HL-60 (cell line): Measurements from ENCODE around the gene RHO.

Experiments
- DNase-seq, 2 experiments: peaks; one replicate each; pipeline ENCODE4 v3.0.0-alpha.2; 2010 to 2020; ENCODE audit warnings: low read depth in 1 of 2, low spot score in 1 of 2
- H3K27ac ChIP-seq: fragments of 250-450 bp; sonication (Bioruptor Pico); replicated peaks from 2 replicates; pipeline ENCODE4 v1.5.1; 2020; ENCODE audit warnings: mild to moderate bottlenecking, moderate library complexity
- H3K27me3 ChIP-seq: fragments of 250-450 bp; sonication (Bioruptor Pico); 2 replicates; pipeline ENCODE4 v1.5.1; 2021; ENCODE audit warnings: mild to moderate bottlenecking, moderate library complexity; ENCODE audit not compliant: insufficient read depth, poor library complexity, severe bottlenecking
- H3K4me3 ChIP-seq: replicated peaks from 2 replicates; pipeline ENCODE4 v1.5.1; 2011; ENCODE audit warnings: mild to moderate bottlenecking, control low read depth, low read length; ENCODE audit not compliant: insufficient read depth
- GABPA ChIP-seq: IDR thresholded peaks from 2 replicates; pipeline ENCODE4 v1.6.1; 2012; ENCODE audit warnings: low read depth
- POLR2AphosphoS5 ChIP-seq: IDR thresholded peaks from 2 replicates; pipeline ENCODE4 v1.6.1; 2012; ENCODE audit warnings: low read depth
- SPI1 ChIP-seq: IDR thresholded peaks from 2 replicates; pipeline ENCODE4 v1.6.1; 2012; ENCODE audit warnings: low read depth, mild to moderate bottlenecking, borderline replicate concordance
- TF ChIP-seq, protein P1 (sequence below): IDR thresholded peaks from 2 replicates; pipeline ENCODE4 v1.6.1; 2012; ENCODE audit warnings: low read depth; ENCODE audit not compliant: insufficient replicate concordance
- TF ChIP-seq, protein P2 (sequence below): IDR thresholded peaks from one replicate; pipeline ENCODE4 v1.5.1; 2011; ENCODE audit warnings: low read length, control low read depth, inconsistent platforms; ENCODE audit not compliant: insufficient read depth

The RHO gene

DNA sequence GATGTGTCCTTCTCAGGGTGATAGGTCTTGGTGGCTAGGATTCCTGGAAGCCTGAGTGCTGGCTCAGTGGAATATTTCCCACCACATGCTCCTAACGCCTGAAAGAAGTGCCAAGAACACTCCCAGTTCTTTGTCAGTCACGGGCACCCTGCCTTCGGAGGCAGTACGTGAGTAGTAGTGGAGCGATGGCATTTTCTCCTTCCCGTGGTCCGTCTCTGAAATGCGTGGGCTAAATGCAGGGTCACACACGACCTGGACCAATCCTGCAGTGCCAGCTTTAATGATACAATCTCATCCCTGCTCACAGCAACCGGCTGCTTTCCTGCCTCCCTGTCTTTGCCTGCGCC lies 29.1 kb downstream of the RHO start:
- no peak overlapping the region for H3K4me3 ChIP-seq
- DNase-seq = no peak
- no peak overlapping the region for H3K27ac ChIP-seq
- TF ChIP-seq GABPA (no peak), POLR2AphosphoS5 (no peak), SPI1 (no peak)
- TF ChIP-seq, protein P1, sequence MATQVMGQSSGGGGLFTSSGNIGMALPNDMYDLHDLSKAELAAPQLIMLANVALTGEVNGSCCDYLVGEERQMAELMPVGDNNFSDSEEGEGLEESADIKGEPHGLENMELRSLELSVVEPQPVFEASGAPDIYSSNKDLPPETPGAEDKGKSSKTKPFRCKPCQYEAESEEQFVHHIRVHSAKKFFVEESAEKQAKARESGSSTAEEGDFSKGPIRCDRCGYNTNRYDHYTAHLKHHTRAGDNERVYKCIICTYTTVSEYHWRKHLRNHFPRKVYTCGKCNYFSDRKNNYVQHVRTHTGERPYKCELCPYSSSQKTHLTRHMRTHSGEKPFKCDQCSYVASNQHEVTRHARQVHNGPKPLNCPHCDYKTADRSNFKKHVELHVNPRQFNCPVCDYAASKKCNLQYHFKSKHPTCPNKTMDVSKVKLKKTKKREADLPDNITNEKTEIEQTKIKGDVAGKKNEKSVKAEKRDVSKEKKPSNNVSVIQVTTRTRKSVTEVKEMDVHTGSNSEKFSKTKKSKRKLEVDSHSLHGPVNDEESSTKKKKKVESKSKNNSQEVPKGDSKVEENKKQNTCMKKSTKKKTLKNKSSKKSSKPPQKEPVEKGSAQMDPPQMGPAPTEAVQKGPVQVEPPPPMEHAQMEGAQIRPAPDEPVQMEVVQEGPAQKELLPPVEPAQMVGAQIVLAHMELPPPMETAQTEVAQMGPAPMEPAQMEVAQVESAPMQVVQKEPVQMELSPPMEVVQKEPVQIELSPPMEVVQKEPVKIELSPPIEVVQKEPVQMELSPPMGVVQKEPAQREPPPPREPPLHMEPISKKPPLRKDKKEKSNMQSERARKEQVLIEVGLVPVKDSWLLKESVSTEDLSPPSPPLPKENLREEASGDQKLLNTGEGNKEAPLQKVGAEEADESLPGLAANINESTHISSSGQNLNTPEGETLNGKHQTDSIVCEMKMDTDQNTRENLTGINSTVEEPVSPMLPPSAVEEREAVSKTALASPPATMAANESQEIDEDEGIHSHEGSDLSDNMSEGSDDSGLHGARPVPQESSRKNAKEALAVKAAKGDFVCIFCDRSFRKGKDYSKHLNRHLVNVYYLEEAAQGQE = no peak
- TF ChIP-seq, protein P2, sequence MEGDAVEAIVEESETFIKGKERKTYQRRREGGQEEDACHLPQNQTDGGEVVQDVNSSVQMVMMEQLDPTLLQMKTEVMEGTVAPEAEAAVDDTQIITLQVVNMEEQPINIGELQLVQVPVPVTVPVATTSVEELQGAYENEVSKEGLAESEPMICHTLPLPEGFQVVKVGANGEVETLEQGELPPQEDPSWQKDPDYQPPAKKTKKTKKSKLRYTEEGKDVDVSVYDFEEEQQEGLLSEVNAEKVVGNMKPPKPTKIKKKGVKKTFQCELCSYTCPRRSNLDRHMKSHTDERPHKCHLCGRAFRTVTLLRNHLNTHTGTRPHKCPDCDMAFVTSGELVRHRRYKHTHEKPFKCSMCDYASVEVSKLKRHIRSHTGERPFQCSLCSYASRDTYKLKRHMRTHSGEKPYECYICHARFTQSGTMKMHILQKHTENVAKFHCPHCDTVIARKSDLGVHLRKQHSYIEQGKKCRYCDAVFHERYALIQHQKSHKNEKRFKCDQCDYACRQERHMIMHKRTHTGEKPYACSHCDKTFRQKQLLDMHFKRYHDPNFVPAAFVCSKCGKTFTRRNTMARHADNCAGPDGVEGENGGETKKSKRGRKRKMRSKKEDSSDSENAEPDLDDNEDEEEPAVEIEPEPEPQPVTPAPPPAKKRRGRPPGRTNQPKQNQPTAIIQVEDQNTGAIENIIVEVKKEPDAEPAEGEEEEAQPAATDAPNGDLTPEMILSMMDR = no peak
- no peaks in the 10 kb centered on the region for H3K27me3 ChIP-seq

DNA sequence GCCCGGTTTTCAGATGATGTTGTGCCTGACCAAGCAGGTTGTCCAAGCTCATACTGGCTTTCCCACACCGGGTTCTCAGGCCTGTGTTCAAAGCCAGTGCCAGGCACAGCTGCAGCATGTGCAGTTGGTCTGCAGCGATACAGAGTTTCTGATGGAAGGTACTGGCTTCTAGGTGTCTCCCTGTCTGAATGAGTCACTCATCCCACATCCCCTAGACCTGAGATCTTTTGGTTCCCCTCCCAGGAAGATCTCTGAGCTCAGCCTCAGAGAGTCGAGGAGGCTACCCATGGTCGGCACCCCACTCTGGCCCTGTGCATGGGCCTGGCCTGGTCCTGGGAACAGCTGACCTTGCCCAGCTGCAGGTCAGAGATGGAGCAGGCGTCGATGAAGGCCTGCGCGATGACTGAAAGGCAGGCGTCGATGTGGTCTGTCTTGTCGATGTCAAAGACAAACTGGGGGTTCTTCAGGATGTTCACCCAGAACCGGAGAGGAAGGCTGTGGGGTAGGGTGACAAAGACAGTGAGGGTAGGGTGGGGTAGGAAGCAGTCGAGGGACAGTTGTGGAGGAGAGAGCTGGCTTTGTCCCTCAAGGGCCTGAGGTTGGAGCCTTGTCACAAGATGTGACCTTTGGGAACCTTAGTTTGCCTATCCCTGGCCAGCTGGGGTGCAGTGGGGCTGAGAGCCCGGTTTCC lies 29.8 kb downstream of the RHO start:
- H3K4me3 ChIP-seq = no peak overlapping the region

DNA sequence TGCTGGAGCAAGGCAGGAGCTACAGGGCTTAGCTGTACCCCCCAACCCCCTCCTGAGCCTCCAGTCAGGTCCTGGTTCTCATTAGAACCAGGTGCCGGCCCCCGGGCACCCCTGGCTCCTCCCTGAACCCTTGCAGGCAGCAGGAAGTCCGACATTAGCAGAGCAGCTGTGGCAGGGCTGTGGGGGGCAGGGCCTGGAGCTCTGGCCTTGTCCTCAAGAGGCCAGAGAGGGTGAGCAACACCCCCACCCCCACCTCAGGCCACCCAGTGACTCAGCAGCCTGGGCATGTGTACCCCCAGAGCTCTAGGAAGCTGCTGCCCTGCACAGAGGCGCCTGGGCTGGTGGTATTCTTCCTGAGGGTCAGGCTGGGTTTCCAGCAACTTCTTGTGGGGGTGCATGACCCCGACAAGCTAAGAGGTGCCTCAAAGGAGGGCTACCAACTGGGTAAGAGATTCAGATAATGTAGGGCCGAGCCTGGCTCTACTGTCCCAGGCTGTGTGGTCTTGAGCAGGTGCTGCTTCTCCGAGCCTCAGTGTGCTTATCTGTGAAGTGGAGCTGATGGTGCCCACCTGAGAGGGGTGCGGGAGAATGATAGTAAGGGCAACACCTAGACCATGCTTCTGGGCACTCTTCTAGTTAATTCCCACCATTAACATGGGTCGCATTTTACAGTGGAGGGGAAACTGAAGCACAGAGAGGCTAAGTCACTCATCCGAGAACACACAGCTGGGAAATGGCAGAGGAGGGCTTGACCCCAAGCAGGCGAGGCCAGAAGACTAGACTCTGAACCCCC lies 30.5 kb downstream of the RHO start:
- no peak for TF ChIP-seq POLR2AphosphoS5
- TF ChIP-seq, protein P1 = no peak
- TF ChIP-seq, protein P2 = no peak
- TF ChIP-seq GABPA = no peak
- TF ChIP-seq SPI1 = no peak
- H3K4me3 ChIP-seq = no peak overlapping the region
- DNase-seq = peak; percentile 55 to 80
- H3K27ac ChIP-seq = peak overlapping the region; percentile 53
- no peaks in the 10 kb centered on the region for H3K27me3 ChIP-seq

More for the DNA sequence above, 29.8 kb downstream of the RHO start:
- peak overlapping the region; percentile 53 for H3K27ac ChIP-seq
- H3K27me3 ChIP-seq = no peaks in the 10 kb centered on the region
- DNase-seq = no peak
- TF ChIP-seq, protein P2 = no peak
- TF ChIP-seq SPI1 (no peak), GABPA (no peak), POLR2AphosphoS5 (no peak; the same call in 1 of the 2 replicates)
- TF ChIP-seq, protein P1 = no peak
